ENCODE data around the gene GIMAP5.

DNA sequence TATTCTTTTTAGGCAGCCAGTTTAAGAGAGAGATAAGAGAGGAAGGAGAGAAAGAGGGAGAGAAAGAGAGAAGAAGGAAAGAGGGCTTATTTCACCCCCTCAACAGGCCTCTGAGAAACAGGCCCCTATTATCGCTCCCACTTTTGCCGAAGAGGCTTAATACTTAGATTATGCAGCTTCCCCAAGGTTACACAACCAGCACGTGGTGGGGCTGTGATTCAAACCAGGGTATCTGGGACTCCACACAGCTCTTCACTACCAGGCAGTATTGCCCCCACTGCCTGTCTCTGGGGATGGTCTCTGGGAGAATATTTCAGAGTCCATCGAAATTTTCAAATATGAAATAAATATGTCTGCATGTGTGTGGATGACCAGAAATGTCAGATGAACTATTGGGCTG, 17.8 kb upstream of the GIMAP5 start:
- TF ChIP-seq, protein P1, sequence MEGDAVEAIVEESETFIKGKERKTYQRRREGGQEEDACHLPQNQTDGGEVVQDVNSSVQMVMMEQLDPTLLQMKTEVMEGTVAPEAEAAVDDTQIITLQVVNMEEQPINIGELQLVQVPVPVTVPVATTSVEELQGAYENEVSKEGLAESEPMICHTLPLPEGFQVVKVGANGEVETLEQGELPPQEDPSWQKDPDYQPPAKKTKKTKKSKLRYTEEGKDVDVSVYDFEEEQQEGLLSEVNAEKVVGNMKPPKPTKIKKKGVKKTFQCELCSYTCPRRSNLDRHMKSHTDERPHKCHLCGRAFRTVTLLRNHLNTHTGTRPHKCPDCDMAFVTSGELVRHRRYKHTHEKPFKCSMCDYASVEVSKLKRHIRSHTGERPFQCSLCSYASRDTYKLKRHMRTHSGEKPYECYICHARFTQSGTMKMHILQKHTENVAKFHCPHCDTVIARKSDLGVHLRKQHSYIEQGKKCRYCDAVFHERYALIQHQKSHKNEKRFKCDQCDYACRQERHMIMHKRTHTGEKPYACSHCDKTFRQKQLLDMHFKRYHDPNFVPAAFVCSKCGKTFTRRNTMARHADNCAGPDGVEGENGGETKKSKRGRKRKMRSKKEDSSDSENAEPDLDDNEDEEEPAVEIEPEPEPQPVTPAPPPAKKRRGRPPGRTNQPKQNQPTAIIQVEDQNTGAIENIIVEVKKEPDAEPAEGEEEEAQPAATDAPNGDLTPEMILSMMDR (IDR thresholded peaks at IDR 0.05), result no peak
- TF ChIP-seq POLR2A (IDR thresholded peaks at IDR 0.05), result no peak
